Tibial artery (tissue), 4 donors: ENCODE measurements around the gene NET1.

Source experiments
- DNase-seq, 2 donors: peaks; one replicate each; pipeline ENCODE4 v3.0.0-alpha.2; 2019
- H3K27ac ChIP-seq, 2 donors: fragments of 200-600 bp; sonication (generic) in 1 of 2; 1 replicate in 1 of 2; 2 replicates in 1 of 2; pipeline ENCODE4 v1.5.1; 2018 to 2019; ENCODE audit warnings: mild to moderate bottlenecking in 1 of 2
- H3K27me3 ChIP-seq, 2 donors: fragments of 200-600 bp; sonication (generic) in 1 of 2; one replicate each; pipeline versions ENCODE4 v1.5.1 to v1.6.0; 2016 to 2019
- H3K36me3 ChIP-seq, 3 donors: fragments of 200-600 bp; sonication (generic) in 2 of 3; one replicate each; pipeline ENCODE4 v1.5.1; 2016 to 2019; ENCODE audit warnings: mild to moderate bottlenecking in 2 of 3
- H3K4me1 ChIP-seq, 4 donors: fragments of 200-600 bp; sonication (generic) in 2 of 4; 1 replicate in 3 of 4; 2 replicates in 1 of 4; pipeline ENCODE4 v1.5.1; 2016 to 2019
- H3K4me3 ChIP-seq, 2 donors: fragments of 200-600 bp; sonication (generic) in 1 of 2; 1 replicate in 1 of 2; 2 replicates in 1 of 2; pipeline ENCODE4 v1.5.1; 2018 to 2019; ENCODE audit warnings: mild to moderate bottlenecking in 2 of 2
- H3K9me3 ChIP-seq, 3 donors: fragments of 200-600 bp; sonication (generic) in 1 of 3; one replicate each; pipeline ENCODE4 v1.5.1; 2016 to 2019
- CTCF ChIP-seq, 2 experiments: fragments of 200-600 bp in 1 of 2; fragments of 450-650 bp in 1 of 2; IDR thresholded peaks; one replicate each; pipeline ENCODE4 v1.5.1; 2017 to 2019; ENCODE audit warnings: antibody characterized with exemption in 2 of 2, mild to moderate bottlenecking in 1 of 2, moderate library complexity in 1 of 2
- intact Hi-C: fragments of 100-400 bp; cut with DNase I; formaldehyde crosslinking; loops from one replicate; pipeline ENCODE4 v1.15.0; 2023; ENCODE audit warnings: low total_unique reads

NET1 gene

DNA sequence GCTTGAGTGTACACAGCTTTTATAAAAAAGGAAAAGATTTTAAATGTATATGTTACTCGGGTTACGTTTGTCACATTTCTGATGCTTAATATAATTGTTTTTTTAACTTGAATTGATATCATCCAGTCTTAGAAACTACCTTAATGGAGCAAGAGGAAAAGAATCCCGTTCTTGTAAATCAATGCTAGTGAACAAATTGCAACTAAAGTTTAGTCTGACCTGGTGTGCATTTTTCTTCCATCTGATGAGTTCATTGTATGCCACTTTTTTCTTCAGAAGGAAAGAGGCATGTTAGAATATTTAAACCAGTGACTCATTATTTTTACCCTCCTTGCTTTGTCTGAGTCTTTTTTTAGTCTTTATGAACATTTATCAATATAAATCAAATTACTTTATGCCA, 34.7 kb downstream of the NET1 start:
- Histone ChIP-seq H3K36me3 (peaks cover 0 to 3% (median under 1%) of the 10 kb centered on the region in 3 donors), H3K4me3 (peak overlapping the region; percentile 66 to 76), H3K27me3 (no peaks in the 10 kb centered on the region), H3K4me1 (peaks cover 0 to 58% (median 31%) of the 10 kb centered on the region in 4 donors), H3K9me3 (no peaks in the 10 kb centered on the region), H3K27ac (peak overlapping the region; percentile 76 to 80)
- DNase-seq, result no peak
- TF ChIP-seq CTCF (IDR thresholded peaks at IDR 0.05), result no peak
- intact Hi-C loops, result loop anchor here (2.0 to 10.0 kb wide), 4 partner anchors 85 to 368 kb away; partner anchors contain the start of genes GDI2 and TASOR2

GRCh38 chr10:5447611-5448071, 35.3 kb downstream of the NET1 start:
- Histone ChIP-seq H3K4me3 (peak overlapping the region; percentile 66 to 76), H3K27me3 (no peaks in the 10 kb centered on the region), H3K9me3 (no peaks in the 10 kb centered on the region), H3K4me1 (peaks cover 0 to 58% (median 29%) of the 10 kb centered on the region in 4 donors), H3K27ac (peak overlapping the region; percentile 76 to 80), H3K36me3 (peaks cover 5 to 9% (median 7%) of the 10 kb centered on the region in 3 donors)
- no peak for TF ChIP-seq CTCF (IDR thresholded peaks at IDR 0.05)
- intact Hi-C loops, result loop anchor here (2.0 to 10.0 kb wide), 4 partner anchors 85 to 367 kb away; partner anchors contain the start of genes GDI2 and TASOR2
- no peak for DNase-seq

DNA sequence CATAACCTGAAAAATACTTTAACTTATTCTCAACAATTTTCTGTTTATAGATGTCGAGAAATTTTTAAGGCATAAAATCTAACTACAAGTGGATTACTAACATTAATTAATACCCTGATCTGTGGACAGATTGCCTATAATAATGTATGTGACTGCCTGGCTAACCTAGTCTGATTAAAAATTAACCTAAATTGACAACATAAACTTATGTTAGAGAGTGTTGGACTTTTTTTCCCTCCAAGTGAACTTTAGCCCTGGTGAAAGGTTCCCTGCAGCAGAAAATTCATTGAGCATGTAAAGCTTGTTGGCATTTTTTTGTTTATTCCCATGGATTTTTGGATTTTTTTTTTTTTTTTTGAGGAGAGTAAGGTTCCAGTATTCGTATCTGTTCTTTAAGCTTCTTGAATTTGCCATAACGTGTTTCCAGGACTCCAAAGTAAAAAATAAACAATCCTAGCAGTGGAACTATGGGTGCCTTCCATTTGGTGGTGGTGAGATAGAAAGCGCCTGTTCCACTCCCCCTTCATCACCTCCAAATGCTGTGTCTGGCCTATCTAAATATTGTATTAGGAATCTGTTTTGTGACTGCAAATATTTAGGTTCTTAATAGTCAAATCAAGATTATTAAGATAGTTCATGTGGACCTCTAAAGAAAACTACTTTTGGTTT, 36.1 kb downstream of the NET1 start:
- intact Hi-C loops, result loop anchor here (5.0 to 10.0 kb wide), 3 partner anchors 84 to 366 kb away; partner anchors contain the start of genes GDI2 and TASOR2
- Histone ChIP-seq H3K9me3 (no peaks in the 10 kb centered on the region), H3K4me3 (peak overlapping the region; percentile 66 to 76), H3K4me1 (peaks cover 0 to 59% (median 25%) of the 10 kb centered on the region in 4 donors), H3K27ac (peak overlapping the region; percentile 76 to 80), H3K27me3 (no peaks in the 10 kb centered on the region), H3K36me3 (peaks cover 14 to 17% (median 15%) of the 10 kb centered on the region in 3 donors)
- no peak for DNase-seq
- no peak for TF ChIP-seq CTCF (IDR thresholded peaks at IDR 0.05)

DNA sequence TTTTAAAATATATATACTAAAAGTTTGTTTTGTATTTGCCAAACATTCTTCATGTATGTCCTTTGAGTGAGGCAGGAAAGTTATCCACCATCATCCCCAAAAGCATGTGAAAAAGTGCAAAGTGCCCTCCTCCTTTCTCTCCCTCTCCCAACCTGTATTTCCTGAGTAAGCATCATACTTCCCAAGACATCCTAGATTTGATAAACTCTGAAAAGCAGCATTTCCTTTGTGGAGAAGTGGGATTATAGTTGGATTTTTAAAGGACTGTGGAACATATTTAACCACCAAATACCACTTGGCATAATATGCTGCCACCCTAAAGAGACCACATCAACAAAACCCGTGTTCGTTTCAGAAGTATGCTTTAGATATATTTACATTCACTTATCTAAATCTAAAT, 36.9 kb downstream of the NET1 start:
- Histone ChIP-seq H3K4me3 (peak overlapping the region; percentile 66 to 76), H3K4me1 (peaks cover 0 to 57% (median 26%) of the 10 kb centered on the region in 4 donors), H3K27me3 (no peaks in the 10 kb centered on the region), H3K9me3 (no peaks in the 10 kb centered on the region), H3K36me3 (peaks cover 21 to 24% (median 22%) of the 10 kb centered on the region in 3 donors), H3K27ac (peak overlapping the region; percentile 76 to 80)
- DNase-seq, result no peak
- intact Hi-C loops, result loop anchor here (5.0 to 10.0 kb wide), 3 partner anchors 83 to 366 kb away; partner anchors contain the start of genes GDI2 and TASOR2
- no peak for TF ChIP-seq CTCF (IDR thresholded peaks at IDR 0.05)

- Histone ChIP-seq H3K27me3 (no peaks in the 10 kb centered on the region), H3K36me3 (peaks cover 27 to 30% (median 28%) of the 10 kb centered on the region in 3 donors), H3K4me1 (peaks cover 0 to 56% (median 22%) of the 10 kb centered on the region in 4 donors), H3K9me3 (no peaks in the 10 kb centered on the region), H3K4me3 (peak overlapping the region; percentile 66 to 76), H3K27ac (peak overlapping the region; percentile 76 to 80)
- peak in 1 of 2 experiments; percentile 19 for TF ChIP-seq CTCF (IDR thresholded peaks at IDR 0.05)
- intact Hi-C loops, result loop anchor here (5.0 to 10.0 kb wide), 3 partner anchors 82 to 365 kb away; partner anchors contain the start of genes GDI2 and TASOR2
- no peak for DNase-seq
These were observed 37.5 kb downstream of the NET1 start for GRCh38 chr10:5449823-5450222.
